Lung (tissue), 12 donors: ENCODE measurements around the gene BABAM2. TPM values are rescaled to one million over a fixed set of nuclear protein-coding genes. Genes with fewer than 3 reads are reported as not detected.

Source experiments
- ATAC-seq: fragments of 200-7000 bp; cut with Tn5 transposase; one replicate; pipeline ENCODE4 v1.9.1; 2020; ENCODE audit warnings: moderate number of reproducible peaks; ENCODE audit not compliant: insufficient read depth, low FRiP score
- DNase-seq, 3 donors: peaks; one replicate each; pipeline ENCODE4 v3.0.0-alpha.2; 2013 to 2017
- H3K27ac ChIP-seq, 2 donors: one replicate each; pipeline ENCODE4 v1.5.1; 2013; ENCODE audit warnings: mild to moderate bottlenecking in 2 of 2, moderate library complexity in 2 of 2, control low read depth in 1 of 2, inconsistent platforms in 1 of 2, low read depth in 1 of 2, low read length in 1 of 2
- H3K27me3 ChIP-seq, 3 donors: one replicate each; pipeline ENCODE4 v1.5.1; 2013; ENCODE audit warnings: low read length in 2 of 3; ENCODE audit not compliant: control insufficient read depth in 3 of 3, insufficient read depth in 3 of 3
- H3K36me3 ChIP-seq, 4 donors: one replicate each; pipeline ENCODE4 v1.5.1; 2013; ENCODE audit warnings: low read length in 4 of 4, mild to moderate bottlenecking in 1 of 4, moderate library complexity in 1 of 4; ENCODE audit not compliant: control insufficient read depth in 4 of 4, insufficient read depth in 4 of 4
- H3K4me1 ChIP-seq, 5 donors: one replicate each; pipeline ENCODE4 v1.5.1; 2013; ENCODE audit warnings: low read length in 5 of 5, mild to moderate bottlenecking in 2 of 5, moderate library complexity in 1 of 5; ENCODE audit not compliant: control insufficient read depth in 5 of 5, insufficient read depth in 5 of 5
- H3K4me3 ChIP-seq: one replicate; pipeline ENCODE4 v1.5.1; 2013; ENCODE audit warnings: mild to moderate bottlenecking, control low read depth, moderate library complexity
- H3K9ac ChIP-seq, 2 donors: one replicate each; pipeline ENCODE4 v1.5.1; 2013; ENCODE audit warnings: low read length in 2 of 2, control low read depth in 1 of 2; ENCODE audit not compliant: insufficient read depth in 1 of 2
- H3K9me3 ChIP-seq, 4 donors: one replicate each; pipeline ENCODE4 v1.5.1; 2013; ENCODE audit warnings: low read length in 3 of 4, mild to moderate bottlenecking in 1 of 4, moderate library complexity in 1 of 4; ENCODE audit not compliant: control insufficient read depth in 4 of 4, insufficient read depth in 3 of 4
- CTCF ChIP-seq: IDR thresholded peaks from 2 replicates; pipeline ENCODE4 v1.5.1; 2012; ENCODE audit warnings: mild to moderate bottlenecking; ENCODE audit errors: control extremely low read depth, extremely low read depth
- WGBS, 2 donors: extraction: QIAGEN DNeasy Blood & Tissue Kit; methylation state at CpG; one replicate each; pipeline ENCODE4 v1.1.7; 2013; 5-methylcytosine and 5-hydroxymethylcytosine counted together
- polyA plus RNA-seq, 2 donors: library from polyadenylated mRNA; stranded (reverse); fragments of 200-250 nt; gene quantifications; one replicate each; pipeline ENCODE4 v1.2.1, GENCODE V29; 2013
- total RNA-seq, 2 donors: library from RNA; depleted of rRNA in 1 of 2; stranded (reverse); fragments of >200 nt in 1 of 2; gene quantifications; one replicate each; pipeline ENCODE4 v1.2.1, GENCODE V29; 2014 to 2021
- donor health status: control.
- donor health status: control.
- donor health status: Bipolar disorder and iron deficiency.
- donor health status: healthy.
- donor health status: DM: yes; HTN: yes; CAD: no.

Gene BABAM2
- total and polyA plus RNA-seq, 4 donors: 19.0 to 43.3 (median 33.7) TPM

DNA sequence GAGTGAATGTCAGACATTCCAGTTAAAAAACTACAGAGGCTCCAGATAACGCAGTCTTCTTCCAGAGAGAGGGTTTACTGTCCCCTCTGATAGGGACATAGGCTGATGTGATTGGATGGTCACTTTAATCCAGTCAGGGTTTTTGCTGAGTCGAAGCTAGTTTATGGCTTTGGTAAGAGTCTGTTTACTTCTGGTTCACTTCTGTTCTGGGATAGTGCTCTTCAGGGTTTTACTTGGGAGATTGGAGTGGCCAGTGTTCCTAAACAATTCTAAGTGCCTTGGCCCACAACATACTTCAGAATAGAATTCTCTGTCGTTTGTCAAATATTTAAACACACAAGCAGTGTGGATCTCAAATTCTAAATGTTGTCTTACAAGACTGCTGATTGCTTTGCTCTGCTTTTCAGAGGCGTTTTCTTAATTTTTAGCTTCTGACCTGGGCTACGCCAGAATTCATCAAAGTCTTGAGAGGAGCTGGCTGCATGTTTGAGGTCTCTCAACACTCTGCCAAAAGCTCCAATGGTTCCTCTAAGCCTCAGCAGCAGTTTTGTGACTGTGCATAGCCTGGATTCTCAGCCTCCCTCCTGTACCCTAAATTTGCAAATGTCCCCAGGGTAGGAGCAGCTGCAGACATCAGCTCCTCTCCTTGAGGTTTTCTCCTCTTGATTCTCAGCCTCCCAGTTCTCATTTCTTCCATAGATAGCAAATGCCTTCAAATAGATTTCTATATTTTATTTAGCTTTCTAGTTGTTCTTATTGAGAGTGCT lies 105.8 kb downstream of the BABAM2 start:
- no peaks in the 10 kb centered on the region for H3K27me3 ChIP-seq
- 78 to 83% methylated on average over 5 of the region's 5 CpGs for WGBS, 2 donors
- ATAC-seq: no peak
- no peak overlapping the region for H3K9ac ChIP-seq
- H3K27ac ChIP-seq: no peak overlapping the region
- H3K36me3 ChIP-seq: peaks cover 0 to 3% (median under 1%) of the 10 kb centered on the region in 4 donors
- no peak for TF ChIP-seq CTCF
- DNase-seq: no peak
- H3K9me3 ChIP-seq: peaks cover 0 to 2% (median 0%) of the 10 kb centered on the region in 4 donors
- H3K4me3 ChIP-seq: no peak overlapping the region
- peaks cover 0 to 11% (median 0%) of the 10 kb centered on the region in 5 donors for H3K4me1 ChIP-seq

- Histone ChIP-seq H3K9me3 (no peaks in the 10 kb centered on the region), H3K4me1 (peaks cover 0 to 3% (median 0%) of the 10 kb centered on the region in 5 donors), H3K27ac (no peak overlapping the region), H3K36me3 (peaks cover 0 to 2% (median 0%) of the 10 kb centered on the region in 4 donors), H3K9ac (no peak overlapping the region), H3K4me3 (no peak overlapping the region), H3K27me3 (no peaks in the 10 kb centered on the region)
- DNase-seq (no peak), ATAC-seq (no peak)
- TF ChIP-seq CTCF: no peak
Measured at GRCh38 chr2:28000287-28000686, 109.8 kb downstream of the BABAM2 start.

DNA sequence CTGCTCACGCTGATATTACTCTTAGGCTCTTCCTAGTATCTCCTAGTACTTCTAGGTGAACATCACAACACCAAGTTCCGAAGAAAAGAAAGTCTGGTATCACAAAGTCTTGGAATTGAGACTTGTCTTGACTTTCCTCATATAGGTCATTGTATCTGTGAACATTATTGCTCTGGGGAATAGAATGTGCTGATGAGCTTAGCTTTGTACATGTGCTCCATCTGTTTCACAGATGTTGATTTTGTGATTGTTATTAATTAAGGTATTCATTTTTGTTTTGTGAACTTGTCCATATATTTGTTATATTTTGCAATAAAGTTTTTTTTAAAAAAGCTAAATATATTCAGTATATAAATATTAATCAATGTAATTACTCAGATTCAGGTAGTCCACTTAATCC lies 111.7 kb downstream of the BABAM2 start:
- no peak for TF ChIP-seq CTCF
- Histone ChIP-seq H3K27ac (no peak overlapping the region), H3K27me3 (no peaks in the 10 kb centered on the region), H3K4me3 (no peak overlapping the region), H3K36me3 (no peaks in the 10 kb centered on the region), H3K4me1 (peaks cover 0 to 3% (median 0%) of the 10 kb centered on the region in 5 donors), H3K9me3 (no peaks in the 10 kb centered on the region), H3K9ac (no peak overlapping the region)
- WGBS, 2 donors: 93 to 97% methylated on average over 2 of the region's 2 CpGs
- DNase-seq (no peak), ATAC-seq (no peak)

- 27 to 47% methylated on average over 2 of the region's 2 CpGs for WGBS, 2 donors
- no peaks in the 10 kb centered on the region for H3K27me3 ChIP-seq
- H3K27ac ChIP-seq: no peak overlapping the region
- H3K9ac ChIP-seq: no peak overlapping the region
- no peaks in the 10 kb centered on the region for H3K9me3 ChIP-seq
- peaks cover 0 to 5% (median 0%) of the 10 kb centered on the region in 5 donors for H3K4me1 ChIP-seq
- ATAC-seq: no peak
- TF ChIP-seq CTCF: no peak
- no peaks in the 10 kb centered on the region for H3K36me3 ChIP-seq
- no peak overlapping the region for H3K4me3 ChIP-seq
- no peak for DNase-seq
Measured at GRCh38 chr2:28004086-28004485, 113.6 kb downstream of the BABAM2 start.
